NOMO-1 treated with dmso at 0.1 percent for 144 hours (cell line): Measurements from ENCODE around the gene EXOSC9.

Source experiments
- DNase-seq: peaks from one replicate; lab custom pipeline; 2025; ENCODE audit not compliant: unreplicated experiment; lab: John Stamatoyannopoulos, UW

EXOSC9 gene

GRCh38 chr4:121788896-121789295, 12.2 kb upstream of the EXOSC9 start:
- no peak for DNase-seq

- DNase-seq: no peak
These were observed 11.7 kb upstream of the EXOSC9 start for GRCh38 chr4:121789455-121789854.

GRCh38 chr4:121789960-121790829, 10.9 kb upstream of the EXOSC9 start:
- DNase-seq: no peak

- DNase-seq: no peak
These were observed 10.1 kb upstream of the EXOSC9 start for GRCh38 chr4:121790976-121791375.

- DNase-seq: no peak
These were observed 9.6 kb upstream of the EXOSC9 start for GRCh38 chr4:121791481-121791880.

- no peak for DNase-seq
These were observed 8.2 kb upstream of the EXOSC9 start for GRCh38 chr4:121792966-121793365.

GRCh38 chr4:121794505-121795188, 6.5 kb upstream of the EXOSC9 start:
- no peak for DNase-seq

- no peak for DNase-seq
These were observed 4.8 kb upstream of the EXOSC9 start for GRCh38 chr4:121796283-121796682.

GRCh38 chr4:121799208-121799823, 1.8 kb upstream of the EXOSC9 start:
- no peak for DNase-seq

GRCh38 chr4:121799867-121800501, 1.1 kb upstream of the EXOSC9 start:
- DNase-seq: no peak

- DNase-seq: no peak
These were observed 524 bp upstream of the EXOSC9 start for GRCh38 chr4:121800638-121800960.

- DNase-seq: no peak
These were observed 572 bp downstream of the EXOSC9 start for GRCh38 chr4:121801715-121802075.

GRCh38 chr4:121806411-121806810, 5.3 kb downstream of the EXOSC9 start:
- DNase-seq: no peak

GRCh38 chr4:121811122-121811521, 10.0 kb downstream of the EXOSC9 start:
- no peak for DNase-seq

- no peak for DNase-seq
These were observed 13.6 kb downstream of the EXOSC9 start for GRCh38 chr4:121814756-121815155.

- DNase-seq: no peak
These were observed 15.9 kb downstream of the EXOSC9 start for GRCh38 chr4:121817006-121817405.

- DNase-seq: no peak
These were observed 16.6 kb downstream of the EXOSC9 start for GRCh38 chr4:121817701-121818100.

GRCh38 chr4:121818215-121818614, 17.1 kb downstream of the EXOSC9 start:
- DNase-seq: no peak

- DNase-seq: no peak
These were observed 18.3 kb downstream of the EXOSC9 start for GRCh38 chr4:121819216-121819965.

- no peak for DNase-seq
These were observed 20.9 kb downstream of the EXOSC9 start for GRCh38 chr4:121822047-121822446.
